Daoy (cell line): Measurements from ENCODE around the gene GMPR. TPM values are rescaled to one million over a fixed set of nuclear protein-coding genes. Genes with fewer than 3 reads are reported as not detected.
"Not testable (repeated sequence)": the region's sequence is repeated elsewhere in the genome, so short reads cannot be mapped to it uniquely, and the experiment has no call there.

Source experiments
- DNase-seq: peaks from one replicate; pipeline ENCODE4 v3.0.0-alpha.2; 2015; ENCODE audit warnings: low read depth
- total RNA-seq: library from RNA; depleted of rRNA; stranded (reverse); fragments of >200 nt; shearing (Covaris generic); gene quantifications from 2 replicates; pipeline ENCODE4 v1.2.3, GENCODE V29; 2014

Gene GMPR
- total RNA-seq, 1 experiment from 2014 or later = 6.5 TPM

GRCh38 chr6:16248271-16248853, 10.0 kb downstream of the GMPR start:
- no peak for DNase-seq

GRCh38 chr6:16249971-16250370, 11.6 kb downstream of the GMPR start:
- no peak for DNase-seq

- DNase-seq = no peak
Measured at GRCh38 chr6:16251706-16252105, 13.3 kb downstream of the GMPR start.

- DNase-seq = no peak
Measured at GRCh38 chr6:16252686-16253299, 14.4 kb downstream of the GMPR start.

- no peak for DNase-seq
Measured at GRCh38 chr6:16253399-16254144, 15.2 kb downstream of the GMPR start.

GRCh38 chr6:16254535-16254934, 16.1 kb downstream of the GMPR start:
- DNase-seq = no peak

- DNase-seq = no peak
Measured at GRCh38 chr6:16256781-16257180, 18.4 kb downstream of the GMPR start.

- no peak for DNase-seq
Measured at GRCh38 chr6:16257999-16258708, 19.8 kb downstream of the GMPR start.

- no peak for DNase-seq
Measured at GRCh38 chr6:16258709-16259075, 20.3 kb downstream of the GMPR start.

- not testable (repeated sequence) for DNase-seq
Measured at GRCh38 chr6:16259604-16260003, 21.2 kb downstream of the GMPR start.

GRCh38 chr6:16260602-16261001, 22.2 kb downstream of the GMPR start:
- not testable (repeated sequence) for DNase-seq

GRCh38 chr6:16262773-16263172, 24.4 kb downstream of the GMPR start:
- DNase-seq = not testable (repeated sequence)

- not testable (repeated sequence) for DNase-seq
Measured at GRCh38 chr6:16263464-16264099, 25.2 kb downstream of the GMPR start.

GRCh38 chr6:16264785-16265184, 26.4 kb downstream of the GMPR start:
- no peak for DNase-seq

- DNase-seq = no peak
Measured at GRCh38 chr6:16265351-16266341, 27.3 kb downstream of the GMPR start.

- no peak for DNase-seq
Measured at GRCh38 chr6:16267428-16268263, 29.3 kb downstream of the GMPR start.

GRCh38 chr6:16269442-16270070, 31.2 kb downstream of the GMPR start:
- DNase-seq = not testable (repeated sequence)

GRCh38 chr6:16270178-16270794, 31.9 kb downstream of the GMPR start:
- no peak for DNase-seq

- DNase-seq = no peak
Measured at GRCh38 chr6:16271428-16271827, 33.0 kb downstream of the GMPR start.
